Activated CD8-positive, alpha-beta memory T cell treated with anti-CD3 and anti-CD28 coated beads for 48 hours (primary cell): ENCODE results near the gene PTPRD.

Experiments used
- DNase-seq, 3 experiments: peaks; one replicate each; pipeline ENCODE4 v3.0.0-alpha.2; 2020; ENCODE audit warnings: low read depth in 2 of 3, low spot score in 2 of 3

PTPRD gene

GRCh38 chr9:8365466-8366160 lies 2247.2 kb downstream of the PTPRD start:
- no peak for DNase-seq

- no peak for DNase-seq
Measured at GRCh38 chr9:8365029-8365428, 2247.8 kb downstream of the PTPRD start.

- DNase-seq: no peak
Measured at GRCh38 chr9:8364026-8364752, 2248.6 kb downstream of the PTPRD start.

- DNase-seq: no peak
Measured at GRCh38 chr9:8362250-8362649, 2250.6 kb downstream of the PTPRD start.

GRCh38 chr9:8361364-8361763 lies 2251.4 kb downstream of the PTPRD start:
- DNase-seq: no peak

GRCh38 chr9:8356406-8356805 lies 2256.4 kb downstream of the PTPRD start:
- no peak for DNase-seq

- DNase-seq: no peak
Measured at GRCh38 chr9:8351436-8351835, 2261.4 kb downstream of the PTPRD start.

- no peak for DNase-seq
Measured at GRCh38 chr9:8349901-8350300, 2262.9 kb downstream of the PTPRD start.

- no peak for DNase-seq
Measured at GRCh38 chr9:8349376-8349775, 2263.4 kb downstream of the PTPRD start.

- no peak for DNase-seq
Measured at GRCh38 chr9:8348756-8349155, 2264.0 kb downstream of the PTPRD start.

GRCh38 chr9:8346296-8346695 lies 2266.5 kb downstream of the PTPRD start:
- no peak for DNase-seq

- no peak for DNase-seq
Measured at GRCh38 chr9:8338767-8339510, 2273.9 kb downstream of the PTPRD start.

- DNase-seq: no peak
Measured at GRCh38 chr9:8337834-8338766, 2274.7 kb downstream of the PTPRD start.

- DNase-seq: no peak
Measured at GRCh38 chr9:8332871-8333270, 2279.9 kb downstream of the PTPRD start.

GRCh38 chr9:8332331-8332650 lies 2280.5 kb downstream of the PTPRD start:
- DNase-seq: no peak

- no peak for DNase-seq
Measured at GRCh38 chr9:8331507-8332330, 2281.1 kb downstream of the PTPRD start.

GRCh38 chr9:8329561-8330283 lies 2283.1 kb downstream of the PTPRD start:
- DNase-seq: no peak

- no peak for DNase-seq
Measured at GRCh38 chr9:8315211-8315610, 2297.6 kb downstream of the PTPRD start.

GRCh38 chr9:8309258-8309657 lies 2303.5 kb downstream of the PTPRD start:
- no peak for DNase-seq

GRCh38 chr9:8304720-8305119 lies 2308.1 kb downstream of the PTPRD start:
- no peak for DNase-seq
